Esophagus muscularis mucosa (tissue), 3 donors: ENCODE measurements around the gene DIPK1A.

Experiments used
- CTCF ChIP-seq, 3 experiments: fragments of 200-600 bp in 2 of 3; fragments of 450-650 bp in 1 of 3; sonication (generic) in 2 of 3; IDR thresholded peaks; one replicate each; pipeline ENCODE4 v1.5.1; 2017 to 2019; ENCODE audit warnings: antibody characterized with exemption in 3 of 3, mild to moderate bottlenecking in 2 of 3, moderate library complexity in 1 of 3
- POLR2A ChIP-seq: fragments of 450-650 bp; IDR thresholded peaks from one replicate; pipeline ENCODE4 v1.6.1; 2017; ENCODE audit warnings: antibody characterized with exemption, moderate library complexity, mild to moderate bottlenecking, low read depth

GRCh38 chr1:92909321-92909720 is 51.9 kb downstream of the DIPK1A start:
- TF ChIP-seq CTCF (IDR thresholded peaks at IDR 0.05) (no peak), POLR2A (no peak)
